GM23248 (cell line): Measurements from ENCODE around the gene CFAP100.

Source experiments
- EZH2 ChIP-seq: fragments of 200-600 bp; sonication (generic); IDR thresholded peaks from 2 replicates; pipeline ENCODE4 v1.6.1; 2018; ENCODE audit warnings: antibody characterized with exemption, mild to moderate bottlenecking; ENCODE audit not compliant: insufficient read depth, poor library complexity, severe bottlenecking
- EZH2phosphoT487 ChIP-seq: fragments of 200-600 bp; sonication (generic); IDR thresholded peaks from 2 replicates; pipeline ENCODE4 v1.6.1; 2018; ENCODE audit warnings: antibody characterized with exemption, moderate library complexity, mild to moderate bottlenecking, low read depth; ENCODE audit not compliant: insufficient read depth

DNA sequence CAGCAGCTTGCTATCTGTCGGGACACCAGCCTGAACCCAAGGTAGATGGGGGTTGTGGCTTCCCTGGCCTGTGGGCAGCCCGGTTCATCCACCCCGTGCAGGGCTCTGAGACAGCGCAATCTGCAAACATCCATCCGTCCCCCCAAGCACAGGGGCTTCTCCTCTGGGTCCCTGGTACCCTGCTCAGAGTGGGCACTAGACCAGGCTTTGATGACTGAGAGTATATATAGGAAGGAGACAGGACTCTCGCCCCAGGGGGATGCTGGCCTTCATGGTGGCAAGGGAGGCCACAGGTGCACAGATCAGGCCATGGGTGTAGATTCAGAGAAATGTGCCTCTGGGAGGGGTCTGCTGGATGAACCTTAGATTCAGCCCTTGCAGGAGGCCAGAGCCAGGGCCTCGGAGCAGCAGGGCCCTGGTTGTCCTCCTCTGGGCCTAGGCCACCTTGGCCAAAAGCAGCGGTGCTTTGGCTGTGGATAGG lies 40.3 kb downstream of the CFAP100 start:
- TF ChIP-seq EZH2 = no peak
- TF ChIP-seq EZH2phosphoT487 = no peak
